OCI-M2 (cell line): ENCODE results near the gene MAN1A2.

ENCODE experiments used
- DNase-seq: peaks from one replicate; lab custom pipeline; 2025; ENCODE audit not compliant: unreplicated experiment; lab: John Stamatoyannopoulos, UW

MAN1A2 gene

DNA sequence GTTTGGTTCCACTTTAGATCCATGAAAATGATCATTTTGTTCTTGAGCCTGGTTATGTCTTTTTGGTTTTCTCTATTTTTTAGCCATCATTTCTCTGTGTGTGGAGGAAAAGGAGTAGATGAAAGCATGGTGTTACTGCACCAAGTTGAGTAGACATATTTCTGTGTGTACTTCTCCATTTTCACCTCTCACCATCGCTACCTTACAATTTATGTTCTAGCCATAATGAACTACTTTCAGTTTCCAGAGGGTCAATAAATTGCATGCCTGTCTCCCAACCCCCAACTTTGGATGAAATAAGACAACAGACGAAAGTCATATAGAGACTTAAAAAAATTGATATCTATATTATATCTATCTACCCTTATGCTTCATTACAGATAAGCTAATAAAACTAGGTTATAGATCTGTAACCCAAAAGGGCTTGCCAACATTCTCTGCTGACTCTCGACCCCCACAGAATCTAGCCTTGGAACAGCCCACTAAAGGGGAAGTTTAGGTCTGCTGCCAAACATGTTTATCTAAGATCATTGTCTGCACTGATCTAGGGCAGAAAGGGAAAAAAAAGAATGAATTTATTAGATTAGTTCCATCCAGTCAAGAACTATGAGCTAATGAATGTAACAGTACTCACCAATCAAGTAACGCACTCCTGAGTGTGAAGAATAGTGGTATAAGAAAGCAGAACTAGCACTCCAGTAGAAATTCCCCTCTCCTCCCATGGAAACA, 7.5 kb upstream of the MAN1A2 start:
- DNase-seq = no peak

DNA sequence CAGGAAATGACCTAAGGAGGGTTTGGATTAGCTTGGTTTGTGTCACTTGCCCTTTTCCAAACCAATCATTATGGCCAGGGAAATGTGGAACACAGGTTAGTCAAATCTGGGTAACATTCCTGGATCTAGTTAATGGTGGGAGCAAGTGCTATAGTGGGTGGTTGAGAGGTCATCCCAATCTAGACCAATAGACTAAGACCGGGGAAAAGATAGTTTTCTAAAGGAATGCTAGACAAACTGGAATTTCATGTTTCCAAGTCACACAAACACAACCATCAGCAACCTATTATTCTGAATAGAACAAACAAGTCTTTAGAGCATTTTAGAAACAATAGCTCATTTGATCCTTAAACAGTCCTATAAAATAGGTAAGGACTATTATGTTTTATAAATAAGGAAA, 4.3 kb upstream of the MAN1A2 start:
- no peak for DNase-seq

DNA sequence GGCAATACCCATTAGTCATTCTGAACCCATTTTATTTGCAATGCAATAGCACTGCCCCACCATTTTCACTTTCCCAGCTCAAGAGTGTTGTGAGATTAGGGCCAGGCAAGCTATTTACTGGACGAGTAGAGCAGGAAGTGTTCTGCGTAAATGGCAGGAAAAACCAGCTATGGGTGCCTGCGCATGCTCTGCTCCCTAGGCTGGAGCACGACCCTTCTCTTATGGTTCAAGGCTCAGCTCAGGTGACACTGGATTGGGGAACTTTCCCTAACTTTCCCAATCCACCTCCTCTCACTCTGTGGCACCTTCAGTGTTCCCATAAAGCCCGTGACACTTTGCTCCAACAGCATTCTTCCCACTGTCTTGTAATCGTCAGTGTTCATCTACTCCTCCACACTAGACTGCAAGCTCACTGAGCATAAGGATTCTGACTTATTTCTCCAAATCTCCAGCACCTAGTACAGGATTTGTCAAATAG, 3.6 kb upstream of the MAN1A2 start:
- no peak for DNase-seq

DNA sequence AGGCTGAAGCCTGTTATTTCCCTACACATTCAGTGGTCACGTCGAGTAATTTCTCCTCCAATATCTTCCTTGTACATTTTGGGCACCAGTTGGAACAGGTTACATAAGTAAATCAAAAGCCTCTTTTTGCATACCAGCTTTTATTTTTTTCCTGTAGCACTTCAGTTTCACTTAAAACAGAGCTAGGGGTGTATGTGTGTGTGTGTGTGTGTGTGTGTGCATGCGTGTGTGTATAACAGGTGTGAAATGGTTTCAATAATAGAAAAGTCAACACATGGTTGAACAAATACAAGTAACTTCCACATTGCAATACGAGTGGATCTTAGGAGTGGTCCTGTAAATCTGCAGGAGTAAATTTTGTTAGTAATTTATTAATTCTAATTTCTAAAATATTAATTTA, 3.0 kb upstream of the MAN1A2 start:
- DNase-seq = no peak

DNA sequence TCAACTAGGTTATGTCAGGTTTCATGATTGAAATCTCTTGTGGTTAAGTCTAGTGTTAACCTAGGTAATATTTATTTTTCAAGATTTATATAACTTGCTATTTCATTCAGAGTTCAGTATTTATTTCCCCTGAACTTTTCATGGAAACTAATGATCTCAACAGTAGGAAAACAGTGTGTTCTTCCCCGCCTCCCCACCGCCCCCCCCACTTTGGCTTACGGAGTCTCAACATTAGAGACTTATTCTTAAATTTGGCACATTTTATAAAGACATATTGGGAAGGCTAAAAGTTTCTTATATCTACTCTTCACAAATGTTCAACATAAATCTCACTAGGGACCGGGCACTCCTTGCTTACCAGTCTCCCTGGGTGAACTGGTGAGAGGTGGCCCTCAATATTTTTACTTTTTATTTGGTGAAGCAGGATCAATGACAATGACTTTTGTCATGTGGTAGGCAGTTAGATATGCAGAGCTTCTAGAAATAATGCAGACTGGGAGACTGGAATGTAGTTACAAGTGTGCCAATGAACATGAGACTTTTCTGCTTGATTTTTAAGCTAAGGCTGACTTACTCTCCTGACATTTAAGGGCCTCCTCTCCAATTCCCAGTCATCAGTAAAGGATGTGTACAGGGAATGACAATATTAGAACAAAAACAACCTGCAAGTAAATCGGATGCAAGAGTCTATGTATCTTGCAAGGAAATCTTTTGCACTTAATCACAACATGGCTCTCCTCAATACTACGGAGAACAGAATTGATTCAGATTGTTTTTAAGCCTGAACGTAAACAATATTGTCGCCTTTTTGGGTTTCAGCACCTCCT, 1.7 kb upstream of the MAN1A2 start:
- no peak for DNase-seq

DNA sequence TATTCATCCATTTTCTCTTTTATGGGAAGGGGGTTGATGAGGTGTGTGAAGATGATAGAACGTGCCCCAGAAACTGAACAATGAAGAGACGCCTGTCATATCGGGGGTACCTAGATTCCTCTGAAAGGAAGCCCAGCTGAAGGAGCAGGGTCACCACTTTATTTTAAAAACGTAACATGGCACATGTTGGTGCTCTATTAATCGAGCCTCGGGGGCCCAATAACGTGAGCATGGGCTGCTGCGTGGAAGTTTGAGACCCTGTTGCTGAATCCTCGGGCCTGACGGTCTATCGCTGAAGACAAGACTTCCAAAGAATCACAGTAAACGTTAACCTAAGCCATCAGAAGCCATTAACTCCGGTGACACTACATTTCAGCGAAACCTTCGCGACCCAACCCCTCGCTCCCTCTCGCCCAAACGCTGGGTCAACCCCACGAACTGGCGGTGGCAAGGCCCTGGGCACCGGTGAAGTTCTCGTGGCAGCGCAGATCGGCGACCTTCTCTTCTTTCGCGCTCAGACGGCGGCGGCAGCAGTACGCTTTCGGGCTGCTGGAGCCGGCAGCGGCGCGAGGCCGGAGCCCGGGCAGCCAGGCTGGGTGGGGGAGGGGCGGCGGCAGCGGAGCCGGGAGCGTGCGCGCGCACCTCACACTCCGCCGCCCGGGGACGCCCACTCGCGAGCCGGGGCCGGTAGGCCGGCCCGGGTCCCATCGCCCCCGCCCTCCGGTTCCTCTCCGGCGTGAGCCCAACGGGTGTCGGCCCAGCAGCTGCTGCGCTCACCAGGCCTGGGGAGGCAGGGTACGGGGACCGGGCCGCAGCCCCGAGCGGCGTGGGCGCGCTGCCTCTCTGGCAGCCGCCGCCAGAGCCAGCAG, 838 bp upstream of the MAN1A2 start:
- DNase-seq = no peak

DNA sequence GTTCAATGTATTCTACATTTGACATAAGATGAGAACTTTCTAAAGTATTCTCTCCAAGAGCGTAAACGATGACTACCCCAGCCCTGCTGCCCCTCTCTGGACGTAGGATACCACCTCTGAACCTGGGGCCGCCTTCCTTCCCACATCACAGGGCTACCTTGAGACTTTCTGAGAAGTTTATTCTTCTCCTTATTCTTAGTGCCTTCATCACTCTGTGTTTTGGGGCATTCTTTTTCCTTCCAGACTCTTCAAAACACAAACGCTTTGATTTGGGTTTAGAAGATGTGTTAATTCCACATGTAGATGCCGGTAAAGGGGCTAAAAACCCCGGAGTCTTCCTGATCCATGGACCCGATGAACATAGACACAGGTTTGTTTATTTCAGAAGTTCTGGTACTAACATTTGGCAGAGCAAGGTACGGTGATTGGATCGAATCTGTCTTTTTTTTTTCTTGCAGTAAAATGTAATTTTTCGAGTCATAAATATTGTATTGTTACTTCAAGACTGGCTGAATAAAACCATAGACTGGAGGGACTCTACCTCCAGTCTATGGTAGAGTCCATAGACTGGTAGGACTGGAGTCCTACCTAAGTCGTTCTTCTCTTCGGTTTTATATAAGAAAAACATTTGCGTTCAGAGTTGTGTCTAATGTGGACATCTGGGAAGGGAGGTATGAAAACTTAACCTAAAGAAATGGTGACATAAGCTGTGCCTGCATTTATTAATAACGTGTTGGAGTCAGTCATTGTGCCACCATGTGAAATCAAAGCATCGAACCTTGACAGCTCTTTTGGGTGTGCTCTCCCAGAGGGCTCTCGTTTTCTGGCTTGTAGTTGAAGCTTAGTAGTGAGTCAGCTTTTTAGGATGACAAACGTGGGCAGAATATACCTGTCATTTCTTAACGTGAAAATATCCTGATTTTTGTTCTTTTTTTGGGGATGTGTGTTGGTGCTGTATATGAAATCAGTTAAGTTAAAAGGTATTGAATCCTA, 1.2 kb downstream of the MAN1A2 start:
- DNase-seq = no peak

DNA sequence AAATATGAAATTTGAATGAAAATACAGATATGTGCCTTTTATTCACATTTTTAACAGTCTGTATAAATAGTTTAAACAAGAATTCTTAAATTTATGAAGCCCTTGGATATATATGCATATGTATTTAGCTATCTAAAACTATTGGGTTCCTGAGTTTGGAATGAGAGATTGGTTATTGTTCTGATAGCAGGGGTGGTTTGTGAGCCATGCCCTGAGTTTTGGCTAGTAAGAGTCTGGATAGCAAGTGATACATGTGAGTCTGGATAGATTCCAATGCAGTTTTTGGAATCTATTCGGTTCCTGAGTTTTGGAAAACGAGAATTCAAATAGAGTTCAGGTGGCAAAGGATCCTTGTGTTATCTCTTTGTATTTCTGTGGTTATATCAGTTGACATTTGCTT, 2.8 kb downstream of the MAN1A2 start:
- no peak for DNase-seq

DNA sequence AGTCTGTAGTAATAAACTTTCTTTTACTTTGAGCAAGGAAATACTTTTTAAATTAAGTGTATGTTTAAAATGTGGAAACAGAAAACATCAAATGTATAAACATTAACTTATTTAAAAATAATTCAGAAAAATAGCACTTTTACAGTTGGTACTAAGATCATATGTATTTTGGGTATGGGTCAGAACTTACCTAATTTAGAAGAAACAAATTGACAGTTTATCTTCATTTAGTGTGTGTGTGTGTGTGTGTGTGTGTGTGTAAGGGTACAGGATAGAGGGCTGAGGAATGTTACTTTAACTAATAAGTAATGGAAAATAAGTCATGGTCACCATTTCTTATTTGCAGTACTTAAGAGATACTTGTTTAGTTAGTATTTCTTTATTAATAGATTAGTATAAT, 3.3 kb downstream of the MAN1A2 start:
- no peak for DNase-seq

DNA sequence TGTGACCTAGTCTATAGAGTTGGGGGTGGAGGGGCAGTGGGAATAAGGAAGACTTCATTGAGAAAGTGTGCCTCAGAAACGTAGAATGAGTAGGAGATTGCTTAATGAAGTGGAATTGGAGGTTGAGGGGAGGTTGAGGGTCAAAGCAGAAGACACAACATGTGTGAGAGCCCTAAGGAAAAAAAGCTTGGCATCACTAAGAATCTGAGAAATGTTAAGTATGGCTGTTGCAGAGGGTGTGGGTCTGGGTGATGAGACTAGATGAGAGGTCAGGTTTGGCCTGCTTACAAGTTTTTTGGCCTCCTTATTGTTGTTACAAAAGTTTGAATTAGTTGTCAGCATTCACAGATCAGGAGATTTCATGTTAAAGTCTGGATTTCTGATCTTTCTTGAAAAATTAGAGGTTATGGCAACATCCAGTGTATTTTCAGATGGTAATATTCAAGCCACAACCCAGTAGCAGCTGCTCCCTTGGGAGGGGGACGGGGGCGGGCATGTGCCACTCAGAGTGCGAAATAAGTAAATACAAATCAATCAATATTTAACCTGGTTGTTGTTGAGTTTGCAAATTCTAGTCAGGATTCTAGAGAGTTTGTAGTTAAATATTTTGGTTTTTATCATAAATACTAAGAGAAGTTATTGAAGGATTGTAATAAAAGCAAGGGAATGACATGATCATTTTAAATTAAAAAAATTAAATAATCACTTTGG, 4.3 kb downstream of the MAN1A2 start:
- DNase-seq = no peak

DNA sequence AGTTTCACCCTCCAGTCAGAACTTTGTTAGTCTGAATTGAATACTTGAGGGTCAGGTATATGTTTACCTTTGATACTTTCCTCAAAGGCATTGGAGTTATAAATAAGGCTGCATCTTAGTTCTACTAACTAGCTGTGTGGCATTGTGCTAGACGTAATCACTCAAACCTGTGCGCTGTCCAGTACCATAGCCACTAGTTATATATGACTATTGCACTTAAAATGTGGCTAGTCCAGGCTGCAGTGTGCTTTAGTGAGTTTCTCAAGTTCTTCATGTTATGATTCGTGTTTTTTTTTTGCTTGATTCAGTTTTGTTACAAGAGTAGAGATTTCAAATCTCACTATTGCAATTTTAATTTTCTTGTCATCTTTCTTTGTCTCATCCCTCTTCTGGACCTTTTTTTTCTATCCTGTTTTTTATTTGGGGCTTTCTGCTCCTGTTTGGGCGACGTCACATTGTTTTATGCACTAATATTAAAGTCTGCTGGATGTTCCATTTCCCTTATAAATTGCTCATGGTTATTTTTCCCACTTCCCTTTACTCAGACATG, 5.7 kb downstream of the MAN1A2 start:
- DNase-seq = no peak

DNA sequence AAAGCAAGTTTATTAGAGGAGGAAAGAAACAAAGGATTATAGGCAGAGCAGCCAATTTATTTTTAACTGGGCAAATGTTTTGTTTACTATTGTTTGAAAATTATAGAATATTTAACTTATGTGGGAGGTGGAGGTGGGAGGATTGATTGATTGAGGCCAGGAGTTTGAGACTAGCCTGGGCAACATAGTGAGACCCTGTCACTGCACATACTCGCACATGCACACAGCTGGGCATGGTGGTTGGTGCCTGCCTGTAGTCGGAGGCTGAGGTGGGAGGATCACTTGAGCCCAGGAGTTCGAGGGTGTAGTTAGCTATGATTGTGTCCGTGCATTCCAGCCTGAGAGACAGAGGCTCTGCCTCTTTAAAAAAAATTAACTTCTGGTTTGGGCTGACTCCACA, 6.7 kb downstream of the MAN1A2 start:
- no peak for DNase-seq

DNA sequence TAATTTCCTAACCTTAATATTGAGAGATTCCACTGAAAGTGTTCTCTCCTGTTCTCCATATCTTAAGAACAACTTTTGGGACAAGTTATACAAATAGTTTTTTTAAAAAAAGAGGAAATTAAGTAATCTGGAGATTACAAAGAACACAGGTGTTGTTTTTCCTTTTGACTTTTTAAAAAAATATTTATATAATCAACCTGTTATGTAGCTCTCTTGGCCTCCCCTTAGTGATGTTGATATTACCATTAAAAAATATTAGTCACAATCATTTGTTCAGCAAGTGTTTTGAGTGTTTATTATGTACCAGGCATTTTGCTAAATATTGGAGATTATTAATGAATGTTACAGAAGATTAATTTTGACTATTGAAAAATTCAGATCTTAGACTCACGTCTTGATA, 8.1 kb downstream of the MAN1A2 start:
- no peak for DNase-seq

DNA sequence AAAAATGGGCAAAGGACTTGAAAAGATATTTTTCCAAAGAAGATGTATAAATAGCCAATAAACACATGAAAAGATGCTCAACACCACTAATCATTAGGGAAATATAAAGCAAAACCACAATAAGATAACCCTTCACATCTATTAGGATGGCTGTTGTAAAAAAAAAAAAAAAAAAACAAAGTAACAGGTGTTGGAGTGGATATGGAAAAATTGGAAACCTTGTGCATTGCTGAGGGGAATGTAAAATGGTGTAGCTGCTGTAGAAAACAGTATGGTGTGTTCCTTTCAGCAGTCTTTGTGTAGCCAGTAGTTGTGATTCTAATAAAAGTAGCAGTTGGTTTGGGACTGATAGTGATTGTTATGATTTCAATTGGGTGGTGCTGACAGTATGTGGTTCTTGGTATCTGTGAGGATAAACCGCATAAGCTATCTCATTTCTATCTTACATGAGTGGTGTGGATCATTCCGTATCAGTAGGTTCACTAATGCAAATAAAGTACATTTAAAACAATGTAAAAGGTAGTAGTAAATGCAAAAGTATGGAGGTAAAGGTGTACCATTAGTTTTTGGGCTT, 19.9 kb downstream of the MAN1A2 start:
- DNase-seq = no peak

DNA sequence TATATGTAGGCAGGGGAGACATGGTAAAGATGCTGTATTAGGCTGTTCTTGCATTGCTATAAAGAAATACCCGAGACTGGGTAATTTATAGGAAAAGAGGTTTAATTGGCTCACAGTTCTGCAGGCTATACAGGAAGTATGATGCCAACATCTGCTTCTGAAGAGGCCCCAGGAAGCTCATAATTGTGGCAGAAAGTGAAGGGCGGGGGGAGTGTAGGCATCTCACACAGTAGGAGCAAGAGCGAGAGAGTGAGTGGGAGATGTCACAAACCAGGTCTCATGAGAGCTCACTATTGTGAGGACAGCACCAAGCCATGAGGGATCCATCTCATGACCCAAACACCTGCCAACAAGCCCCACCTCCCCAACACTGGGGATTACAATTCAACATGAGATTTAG, 21.1 kb downstream of the MAN1A2 start:
- no peak for DNase-seq

DNA sequence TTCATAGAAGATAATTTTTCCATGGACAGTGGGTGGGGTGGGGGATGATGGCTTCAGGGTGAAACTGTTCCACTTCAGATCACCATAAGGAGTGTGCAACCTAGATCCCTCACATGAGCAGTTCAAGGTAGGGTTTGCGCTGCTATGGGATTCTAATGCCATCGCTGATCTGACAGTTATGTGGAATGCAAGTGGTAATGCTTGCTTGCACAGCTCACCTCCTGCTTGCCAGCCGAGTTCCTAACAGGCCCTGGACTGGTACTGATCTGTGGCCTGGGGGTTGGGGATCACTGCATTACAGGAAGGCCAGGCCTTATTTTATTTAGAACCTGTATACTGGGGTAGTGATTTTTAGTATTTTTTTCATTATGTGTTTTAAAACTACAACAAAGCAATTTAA, 22.0 kb downstream of the MAN1A2 start:
- no peak for DNase-seq

DNA sequence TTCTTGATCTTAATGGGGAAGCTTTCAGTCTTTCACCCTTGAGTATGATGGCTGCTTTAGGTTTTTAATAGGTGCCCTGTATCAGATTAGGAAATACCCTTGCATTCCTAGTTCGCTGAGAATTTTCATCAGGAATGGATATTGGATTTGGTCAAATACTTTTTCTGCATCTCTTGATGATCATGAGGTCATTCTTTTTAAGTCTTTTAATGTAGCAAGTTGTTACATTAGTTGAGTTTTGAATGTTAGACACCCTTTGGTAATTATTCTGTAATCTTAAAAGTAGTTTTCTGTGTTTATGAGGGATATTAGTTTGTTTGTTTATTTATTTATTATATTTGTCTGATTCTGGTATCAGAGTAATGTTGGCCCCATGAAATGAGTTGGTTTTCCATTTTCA, 22.5 kb downstream of the MAN1A2 start:
- DNase-seq = no peak

DNA sequence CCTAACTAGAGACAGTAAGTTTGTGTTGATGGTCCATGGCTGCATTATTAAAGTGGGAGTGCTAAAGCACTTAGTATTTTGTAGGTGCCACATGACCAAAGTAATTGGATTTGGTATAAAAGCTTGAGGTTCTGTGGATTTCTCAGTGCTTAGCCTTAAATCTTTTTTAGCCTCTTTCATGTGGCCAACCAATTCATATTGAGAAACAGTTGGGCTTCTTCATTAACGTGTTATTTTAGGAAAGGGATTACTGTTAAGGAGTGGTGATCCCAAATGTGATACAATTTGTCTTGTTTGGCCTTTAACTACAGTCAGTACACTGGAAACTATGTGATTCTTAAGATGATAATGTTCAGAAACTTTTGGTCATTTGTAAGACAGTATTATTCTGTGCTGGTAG, 25.5 kb downstream of the MAN1A2 start:
- no peak for DNase-seq

DNA sequence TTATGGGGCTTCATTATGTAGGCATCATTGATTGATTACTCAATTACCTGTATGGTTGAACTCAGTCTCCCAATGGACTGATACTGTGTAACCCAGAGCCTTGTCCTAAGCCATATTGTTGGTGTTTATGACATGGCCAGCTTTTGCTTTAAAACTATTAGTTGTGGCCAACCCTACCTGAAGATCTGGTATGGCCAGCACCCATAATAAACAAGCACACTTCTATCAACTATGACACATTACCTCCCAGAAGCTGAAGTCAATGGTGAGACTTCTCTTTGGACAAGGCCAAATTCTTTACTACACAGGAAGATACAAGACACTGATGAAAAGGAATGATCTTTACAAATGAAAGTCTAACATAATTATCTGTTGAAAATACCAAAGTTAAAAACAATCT, 28.8 kb downstream of the MAN1A2 start:
- no peak for DNase-seq
